ENCODE measurements around the gene SRPRB. TPM values are rescaled to one million over a fixed set of nuclear protein-coding genes. Genes with fewer than 3 reads are reported as not detected.

The SRPRB gene
- total and polyA plus RNA-seq, 9 of the 15 experiments (the other 6 are each of a cell fraction or from before 2014, with no cell fraction given), result 29.5 to 66.0 (median 41.4) TPM

- no peak for FAIRE-seq
- Histone ChIP-seq H3K27me3 (ENCODE audit: control insufficient read depth in 2 of 2, insufficient read depth in 2 of 2, low read length in 2 of 2) (peaks cover 0 to 7% of the 10 kb centered on the region in 2 experiments; a peak in 2 of 5 replicates), H3K4me1 (replicated peaks in 1 of 2; ENCODE audit: control insufficient read depth in 2 of 2, insufficient read depth in 2 of 2, low read length in 2 of 2) (no peaks in the 10 kb centered on the region), H4K20me1 (replicated peaks; ENCODE audit: control insufficient read depth, insufficient read depth, low read length) (no peaks in the 10 kb centered on the region), H3K36me3 (ENCODE audit: control insufficient read depth, insufficient read depth, low read length) (no peaks in the 10 kb centered on the region), H3K9ac (ENCODE audit: insufficient read depth in 1 of 2, low read depth in 2 of 2, low read length in 2 of 2) (no peak overlapping the region), H3K27ac (ENCODE audit: extremely low read depth, low read depth, low read length) (no peak overlapping the region), H3K9me3 (replicated peaks; ENCODE audit: control insufficient read depth, insufficient read depth, low read depth, low read length) (no peaks in the 10 kb centered on the region), H3K9me1 (ENCODE audit: control insufficient read depth, insufficient read depth, low read length) (no peaks in the 10 kb centered on the region), H3K4me2 (ENCODE audit: insufficient read depth, low read length) (no peak overlapping the region), H3K79me2 (ENCODE audit: control insufficient read depth, insufficient read depth, low read length) (no peaks in the 10 kb centered on the region), H3K4me3 (no peak overlapping the region), H2AFZ (ENCODE audit: low read depth, low read length) (no peak overlapping the region)
- no peak for DNase-seq (ENCODE audit: extremely low read depth in 1 of 4, low spot score in 3 of 4)
- TF ChIP-seq RBM39 (optimal IDR thresholded peaks at IDR 0.05; ENCODE audit: low read depth, low read length) (no peak), PTRF (tag; IDR thresholded peaks at IDR 0.05) (no peak), ZNF655 (CRISPR knock-in tag; IDR thresholded peaks at IDR 0.05) (no peak)
- POLR2A ChIA-PET, result interaction anchor here (1.0 kb wide), 1 partner anchor 10 kb away, joined by 4 read pairs; no protein-coding TSS in a partner anchor
- in situ Hi-C loops (cut with MboI), result no loop called here
- 5% methylated on average over 3 of the region's 3 CpGs for WGBS (ENCODE audit: insufficient coverage, low coverage, missing lambda C conversion rate)
- intact Hi-C loops (cut with micrococcal nuclease), result no loop called here
- ATAC-seq, result no peak
- BruUV-seq (replicated peaks), result no TSS peak
- CTCF ChIA-PET (ENCODE audit: low intra/inter-chr PET ratio), result no interaction called here
These were observed 43.1 kb upstream of the SRPRB start for GRCh38 chr3:133762539-133762938.
